GM19025 (cell line): Measurements from ENCODE around the gene SMARCE1.

Experiments used
- ATAC-seq: cut with Tn5 transposase; IDR thresholded peaks from one replicate; pipeline ENCODE4 v1.9.1; 2021; ENCODE audit warnings: mild to moderate bottlenecking, low read depth, moderate library complexity; ENCODE audit not compliant: unreplicated experiment

SMARCE1 gene

GRCh38 chr17:40647624-40648383, at the start of gene SMARCE1:
SMARCE1 (minus strand) TSS chr17:40647818; CDS start chr17:40645802, 2,016 bp downstream.
- peak; percentile 59 for ATAC-seq

DNA sequence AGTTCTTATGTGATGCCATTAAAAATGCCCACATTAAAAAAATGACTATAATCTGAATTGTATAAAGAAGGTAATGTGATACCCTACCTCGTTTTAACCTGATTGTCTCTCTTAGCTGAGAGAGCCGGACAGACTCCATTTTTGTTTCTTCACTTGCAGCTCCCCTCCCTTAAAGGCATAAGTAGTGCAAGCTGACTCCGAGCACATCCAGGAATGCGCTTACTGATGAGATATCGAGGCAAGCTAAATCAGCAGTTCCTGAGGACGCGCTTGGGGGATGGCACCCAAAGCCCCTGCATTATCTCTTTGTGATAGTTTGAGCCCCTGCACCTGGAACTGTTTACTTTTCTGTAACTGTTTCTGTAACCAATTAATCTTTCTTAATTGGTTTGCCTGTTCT, 49.7 kb upstream of the SMARCE1 start:
- no peak for ATAC-seq

GRCh38 chr17:40696651-40697072, 49.0 kb upstream of the SMARCE1 start:
- no peak for ATAC-seq

- no peak for ATAC-seq
Observed at GRCh38 chr17:40695874-40696472, 48.4 kb upstream of the SMARCE1 start.

DNA sequence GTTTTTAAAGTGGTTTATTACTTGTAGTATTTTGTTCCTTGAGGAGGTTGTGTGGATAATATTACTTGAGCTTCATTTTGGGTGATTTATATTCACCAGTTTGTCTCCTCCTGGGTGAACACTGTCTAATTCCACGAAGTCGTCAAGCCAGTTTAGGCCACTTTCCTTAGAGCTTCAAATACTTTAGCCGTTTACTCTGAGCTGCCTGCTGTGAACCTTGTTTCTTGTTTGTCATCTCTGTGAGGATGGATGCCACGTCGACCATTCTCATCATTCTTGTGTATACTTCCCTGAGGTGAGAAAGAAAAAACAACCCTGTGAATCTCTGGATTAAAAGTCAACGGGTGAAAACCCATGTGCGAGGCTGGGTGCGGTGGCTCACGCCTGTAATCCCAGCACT, 47.0 kb upstream of the SMARCE1 start:
- ATAC-seq, result no peak

GRCh38 chr17:40687106-40687505, 39.5 kb upstream of the SMARCE1 start:
- ATAC-seq, result no peak

GRCh38 chr17:40686192-40686591, 38.6 kb upstream of the SMARCE1 start:
- no peak for ATAC-seq

DNA sequence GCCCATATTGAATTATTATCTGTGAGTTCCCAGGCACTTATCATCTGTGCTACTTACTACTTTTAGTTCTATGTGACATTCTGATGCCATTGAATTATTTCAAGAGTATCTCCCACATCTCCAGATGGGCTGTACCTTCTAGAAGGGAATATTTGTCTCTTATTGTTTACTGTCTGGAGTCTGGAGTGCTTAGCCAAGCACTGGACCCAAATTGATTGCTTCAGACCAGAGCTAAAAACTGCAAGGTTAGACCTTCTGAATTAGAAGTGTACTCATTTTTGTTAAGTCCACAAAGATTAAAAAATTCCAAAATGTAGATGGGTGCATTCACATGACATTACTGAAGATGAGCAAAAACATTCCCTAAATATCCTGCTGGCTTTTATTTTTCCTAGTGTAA, 33.4 kb upstream of the SMARCE1 start:
- no peak for ATAC-seq

DNA sequence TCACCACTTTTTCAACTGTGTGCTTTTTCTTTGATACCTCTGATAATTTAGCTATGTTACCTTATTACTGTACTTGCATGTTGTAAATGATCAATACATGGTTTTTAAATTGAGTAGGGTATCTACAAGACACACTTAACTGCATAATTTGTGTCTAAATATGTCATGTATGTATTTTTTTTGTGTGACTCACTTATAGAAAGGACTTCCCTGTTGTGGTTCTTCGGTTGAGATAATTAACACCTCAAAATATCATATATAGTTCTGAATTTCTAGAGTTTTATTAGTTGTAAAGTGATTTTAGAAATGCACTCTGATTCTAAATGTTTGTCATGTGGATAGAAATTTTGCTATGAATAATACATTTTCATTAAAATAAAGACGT, 31.9 kb upstream of the SMARCE1 start:
- ATAC-seq, result no peak

DNA sequence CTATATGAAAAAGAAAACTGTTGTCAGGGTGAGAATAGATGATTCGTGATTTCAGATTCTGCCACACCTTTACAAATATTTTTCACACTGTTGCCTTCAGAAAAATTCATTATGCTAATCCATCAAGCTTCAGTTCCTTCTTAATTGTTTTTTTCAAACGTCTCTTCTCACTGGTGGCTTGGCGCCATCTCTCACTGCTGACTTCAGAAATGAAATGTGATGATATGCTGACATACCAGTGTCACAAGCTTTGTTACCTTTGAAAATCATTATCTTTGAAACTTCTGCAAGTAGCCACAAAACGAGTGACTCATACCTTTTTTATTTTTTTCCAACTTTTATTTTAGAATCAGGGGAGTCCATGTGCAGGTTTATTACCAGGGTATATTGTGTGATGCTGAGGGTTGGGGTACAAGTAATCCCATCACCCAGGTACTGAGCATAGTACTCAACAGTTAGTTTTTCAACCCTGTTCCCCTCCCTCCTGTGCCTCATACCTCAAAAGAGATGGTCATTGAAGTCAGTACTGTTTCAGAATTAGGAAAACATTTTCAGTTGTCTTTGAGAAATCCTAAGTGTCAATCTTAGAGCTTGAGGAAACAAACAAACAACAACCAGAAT, 31.4 kb upstream of the SMARCE1 start:
- ATAC-seq, result no peak

DNA sequence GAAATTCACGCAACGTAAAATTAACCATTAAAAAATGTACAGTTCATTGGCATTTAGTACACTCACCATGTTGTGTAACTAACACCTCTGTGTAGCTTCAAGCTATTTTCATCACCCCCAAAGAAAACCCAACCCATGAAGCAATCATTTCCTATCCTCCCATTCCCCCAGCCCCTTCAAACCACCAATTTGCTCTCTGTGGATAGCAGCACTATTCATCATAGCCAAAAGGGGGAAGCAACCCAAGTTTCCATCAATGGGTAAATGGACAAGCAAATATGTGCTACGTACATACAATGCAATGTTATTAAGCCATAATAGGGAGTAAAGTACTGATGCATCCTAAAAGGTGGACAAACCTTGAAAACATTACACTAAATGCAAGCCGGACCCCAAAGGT, 28.3 kb upstream of the SMARCE1 start:
- no peak for ATAC-seq

GRCh38 chr17:40672654-40673053, 25.0 kb upstream of the SMARCE1 start:
- no peak for ATAC-seq

DNA sequence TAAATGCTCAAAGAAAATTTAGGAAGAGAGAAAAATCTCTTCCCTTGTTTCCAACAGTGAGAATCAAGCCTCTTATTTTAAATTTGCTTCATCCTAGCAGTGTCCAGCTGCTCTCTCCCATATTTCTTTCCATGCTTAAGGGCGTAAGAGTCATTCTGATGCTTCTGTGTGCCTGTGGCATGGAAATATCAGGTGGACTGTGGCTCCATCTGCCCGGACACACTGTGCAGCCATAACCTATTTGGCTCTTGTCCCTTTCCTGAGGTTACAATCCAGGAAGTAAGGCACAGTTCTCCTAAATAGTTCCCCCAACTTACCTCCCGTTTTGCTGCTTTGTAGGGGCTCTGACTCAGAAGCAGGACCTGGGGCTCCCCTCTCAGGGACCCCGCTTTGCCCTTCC, 23.7 kb upstream of the SMARCE1 start:
- no peak for ATAC-seq

DNA sequence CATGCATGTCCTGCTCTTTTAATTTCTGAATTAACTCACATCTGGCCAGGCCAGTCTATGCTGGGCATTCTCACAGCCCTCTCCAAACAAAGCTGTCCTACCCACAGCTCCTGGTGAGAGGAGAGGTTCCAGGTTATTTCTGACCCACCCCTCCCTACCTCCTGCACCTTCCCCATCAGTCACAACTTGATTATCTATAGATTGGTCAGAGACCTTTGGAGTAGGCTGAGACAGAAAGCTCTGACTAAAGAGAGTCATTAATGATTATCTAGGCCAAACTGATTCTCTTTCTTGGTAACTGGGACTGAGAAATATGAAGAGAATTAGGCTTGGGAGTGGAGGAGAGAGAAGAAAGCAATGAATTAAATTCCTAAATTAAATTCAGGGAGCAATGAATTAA, 18.7 kb upstream of the SMARCE1 start:
- ATAC-seq, result no peak

DNA sequence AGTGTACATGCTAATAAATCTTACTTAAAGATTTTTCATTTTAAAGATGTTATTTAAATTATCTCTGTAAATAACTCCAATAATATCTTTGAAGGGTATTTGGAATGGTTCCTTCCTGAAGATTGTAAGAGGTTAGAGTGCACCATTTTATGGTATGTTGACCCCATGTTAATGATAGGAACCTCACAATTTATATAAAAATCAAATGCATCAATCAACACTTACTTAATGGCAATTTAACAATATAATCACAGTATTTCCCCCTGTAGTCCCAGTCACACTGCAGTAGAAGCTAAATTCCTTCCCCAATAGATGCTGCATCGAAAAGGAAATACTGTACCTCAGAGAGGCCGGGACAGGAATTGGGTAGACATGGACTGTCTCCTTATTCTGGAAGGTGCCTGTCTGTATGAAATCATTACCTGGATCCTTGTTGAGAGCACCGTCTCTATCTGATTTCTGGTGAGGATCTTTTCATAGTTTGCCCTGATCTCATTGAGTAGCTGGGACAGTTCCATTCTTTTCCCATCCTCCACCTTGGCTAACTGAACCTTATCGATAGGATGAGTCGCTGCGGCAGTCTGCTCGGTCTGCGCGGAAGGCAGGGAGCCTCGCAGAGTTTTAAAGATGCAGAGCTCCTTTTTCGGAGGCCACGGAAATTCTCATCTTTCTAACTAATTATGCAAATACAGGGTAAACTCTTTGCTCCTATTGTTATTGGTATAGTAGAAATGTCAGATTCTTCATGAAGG, 17.1 kb upstream of the SMARCE1 start, which contains the start of gene KRT222:
Gene KRT222 (minus strand): TSS at position 596 of the 752 bp plus-strand sequence. CDS start 78 bp downstream, at position 518.
- no peak for ATAC-seq

GRCh38 chr17:40663252-40663651, 15.6 kb upstream of the SMARCE1 start:
- no peak for ATAC-seq

DNA sequence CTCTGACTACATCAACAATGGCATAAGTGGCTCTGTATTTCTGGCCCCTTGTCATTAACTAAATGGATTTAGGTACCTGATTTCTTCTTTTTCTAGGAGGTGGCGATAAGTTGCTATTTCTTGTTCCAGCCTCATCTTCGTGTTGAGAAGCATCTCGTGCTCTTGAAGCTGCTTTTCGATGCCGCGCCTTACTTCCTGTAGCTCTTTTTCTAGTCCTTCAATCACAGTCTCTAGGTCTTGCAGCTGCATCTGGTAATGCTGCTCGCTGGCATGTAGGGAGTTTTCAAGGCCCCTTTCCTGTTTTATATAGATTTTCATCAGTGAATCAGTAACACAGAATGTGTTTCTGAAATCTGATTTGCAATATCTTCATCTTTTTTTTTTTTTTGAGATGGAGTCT, 12.3 kb upstream of the SMARCE1 start:
- ATAC-seq, result no peak

- no peak for ATAC-seq
Observed at GRCh38 chr17:40658396-40658795, 10.8 kb upstream of the SMARCE1 start.

- no peak for ATAC-seq
Observed at GRCh38 chr17:40651939-40652338, 4.3 kb upstream of the SMARCE1 start.

- ATAC-seq, result peak; percentile 23
Observed at GRCh38 chr17:40648384-40648968, 858 bp upstream of the SMARCE1 start.
